Activated CD4-positive, alpha-beta memory T cell treated with anti-CD3 and anti-CD28 coated beads, Interleukin-2, amount 10 ng/mL, durations not matched to agents 7 days and 5 days (primary cell): Measurements from ENCODE around the gene EAF1. TPM values are rescaled to one million over a fixed set of nuclear protein-coding genes. Genes with fewer than 3 reads are reported as not detected.

Source experiments
- CTCF ChIA-PET: fragments of 350-600 bp; sonication (Branson Sonifier 250); formaldehyde crosslinking; loops from one replicate; lab custom pipeline; 2021; ENCODE audit warnings: antibody characterized with exemption, inconsistent platforms; lab: Charles Lee
- POLR2A ChIA-PET: fragments of 350-600 bp; sonication (Branson Sonifier 250); formaldehyde crosslinking; loops from one replicate; lab custom pipeline; 2021; ENCODE audit warnings: antibody characterized with exemption; lab: Charles Lee
- DNase-seq: peaks from one replicate; pipeline ENCODE4 v3.0.0-alpha.2; 2020
- H3K27ac Mint-ChIP-seq: one replicate; pipeline ENCODE4 v1.8.0; 2021; ENCODE audit warnings: mild to moderate bottlenecking, mixed read lengths
- H3K27me3 Mint-ChIP-seq: one replicate; pipeline ENCODE4 v1.8.0; 2021; ENCODE audit warnings: mixed read lengths
- H3K36me3 Mint-ChIP-seq: one replicate; pipeline ENCODE4 v1.8.0; 2021; ENCODE audit warnings: low read depth, mixed read lengths
- H3K4me1 Mint-ChIP-seq: one replicate; pipeline ENCODE4 v1.8.0; 2021; ENCODE audit warnings: mixed read lengths
- H3K4me3 Mint-ChIP-seq: one replicate; pipeline ENCODE4 v1.8.0; 2021; ENCODE audit warnings: mild to moderate bottlenecking, mixed read lengths
- H3K9me3 Mint-ChIP-seq: one replicate; pipeline ENCODE4 v1.8.0; 2021; ENCODE audit warnings: mixed read lengths
- total RNA-seq, 2 experiments: library from RNA; stranded (reverse); gene quantifications; one replicate each; pipeline ENCODE4 v1.2.3, GENCODE V29; 2021

Gene EAF1
- total RNA-seq, 2 experiments from 2014 or later: 31.0 to 33.0 TPM

GRCh38 chr3:15420871-15421270 lies 6.5 kb upstream of the EAF1 start:
- no peak for DNase-seq
- H3K4me1 Mint-ChIP-seq: peaks cover 17% of the 10 kb centered on the region
- POLR2A ChIA-PET: no interaction called here
- no peak overlapping the region for H3K4me3 Mint-ChIP-seq
- CTCF ChIA-PET: no interaction called here
- no peaks in the 10 kb centered on the region for H3K9me3 Mint-ChIP-seq
- no peaks in the 10 kb centered on the region for H3K27me3 Mint-ChIP-seq
- H3K27ac Mint-ChIP-seq: no peak overlapping the region
- peaks cover 39% of the 10 kb centered on the region for H3K36me3 Mint-ChIP-seq

- Mint-ChIP-seq H3K27me3 (no peaks in the 10 kb centered on the region), H3K9me3 (no peaks in the 10 kb centered on the region), H3K27ac (peak overlapping the region; percentile 90), H3K36me3 (peaks cover 63% of the 10 kb centered on the region), H3K4me1 (peaks cover 53% of the 10 kb centered on the region), H3K4me3 (peak overlapping the region; percentile 94)
- no peak for DNase-seq
- ChIA-PET POLR2A (interaction anchor here (0.6 kb wide), 1 partner anchor 130 kb away, joined by 3 read pairs; no protein-coding TSS in a partner anchor), CTCF (interaction anchor here (0.7 to 2.1 kb wide), 3 partner anchors 21 to 159 kb away, joined by 4 to 6 read pairs (median 5); no protein-coding TSS in a partner anchor)
Measured at GRCh38 chr3:15426579-15427118, 749 bp upstream of the EAF1 start.

GRCh38 chr3:15427981-15428380 lies 583 bp downstream of the EAF1 start:
- Mint-ChIP-seq H3K27ac (peak overlapping the region; percentile 90), H3K4me3 (peak overlapping the region; percentile 94), H3K27me3 (no peaks in the 10 kb centered on the region), H3K9me3 (no peaks in the 10 kb centered on the region), H3K36me3 (peaks cover 66% of the 10 kb centered on the region), H3K4me1 (peaks cover 57% of the 10 kb centered on the region)
- ChIA-PET POLR2A (no interaction called here), CTCF (interaction anchor here (1.0 kb wide), 1 partner anchor 129 kb away, joined by 4 read pairs; no protein-coding TSS in a partner anchor)
- no peak for DNase-seq

- ChIA-PET CTCF (interaction anchor here (1.3 kb wide), 1 partner anchor 128 kb away, joined by 7 read pairs; no protein-coding TSS in a partner anchor), POLR2A (interaction anchor here (0.9 kb wide), 1 partner anchor 108 kb away, joined by 3 read pairs; no protein-coding TSS in a partner anchor)
- H3K9me3 Mint-ChIP-seq: no peaks in the 10 kb centered on the region
- DNase-seq: peak; percentile 35
- H3K4me3 Mint-ChIP-seq: peak overlapping the region; percentile 94
- no peaks in the 10 kb centered on the region for H3K27me3 Mint-ChIP-seq
- H3K36me3 Mint-ChIP-seq: peaks cover 70% of the 10 kb centered on the region
- peaks cover 60% of the 10 kb centered on the region for H3K4me1 Mint-ChIP-seq
- peak overlapping the region; percentile 90 for H3K27ac Mint-ChIP-seq
Measured at GRCh38 chr3:15428539-15428938, 1.1 kb downstream of the EAF1 start.

GRCh38 chr3:15429080-15429479 lies 1.7 kb downstream of the EAF1 start:
- H3K4me3 Mint-ChIP-seq: peak overlapping the region; percentile 94
- peak overlapping the region; percentile 90 for H3K27ac Mint-ChIP-seq
- no peak for DNase-seq
- H3K27me3 Mint-ChIP-seq: no peaks in the 10 kb centered on the region
- no peaks in the 10 kb centered on the region for H3K9me3 Mint-ChIP-seq
- ChIA-PET POLR2A (interaction anchor here (0.8 to 0.9 kb wide), 2 partner anchors 107 to 172 kb away, joined by 3 read pairs; no protein-coding TSS in a partner anchor), CTCF (interaction anchor here (1.3 to 1.5 kb wide), 2 partner anchors 126 to 128 kb away, joined by 4 to 7 read pairs; no protein-coding TSS in a partner anchor)
- peaks cover 73% of the 10 kb centered on the region for H3K36me3 Mint-ChIP-seq
- peaks cover 60% of the 10 kb centered on the region for H3K4me1 Mint-ChIP-seq

GRCh38 chr3:15430624-15431023 lies 3.2 kb downstream of the EAF1 start:
- CTCF ChIA-PET: interaction anchor here (0.5 to 1.8 kb wide), 8 partner anchors 78 to 163 kb away, joined by 3 to 7 read pairs (median 4); no protein-coding TSS in a partner anchor
- Mint-ChIP-seq H3K36me3 (peaks cover 77% of the 10 kb centered on the region), H3K27ac (no peak overlapping the region), H3K4me1 (peaks cover 54% of the 10 kb centered on the region), H3K4me3 (no peak overlapping the region), H3K9me3 (no peaks in the 10 kb centered on the region), H3K27me3 (no peaks in the 10 kb centered on the region)
- POLR2A ChIA-PET: interaction anchor here (1.0 kb wide), 2 partner anchors 24 to 225 kb away, joined by 3 read pairs; partner anchors contain the start of gene CAPN7
- no peak for DNase-seq

- POLR2A ChIA-PET: interaction anchor here (1.0 kb wide), 2 partner anchors 25 to 226 kb away, joined by 3 read pairs; partner anchors contain the start of gene CAPN7
- H3K27ac Mint-ChIP-seq: no peak overlapping the region
- H3K9me3 Mint-ChIP-seq: no peaks in the 10 kb centered on the region
- H3K4me1 Mint-ChIP-seq: peaks cover 46% of the 10 kb centered on the region
- CTCF ChIA-PET: interaction anchor here (0.5 to 1.8 kb wide), 4 partner anchors 86 to 164 kb away, joined by 4 to 7 read pairs (median 5); no protein-coding TSS in a partner anchor
- peaks cover 75% of the 10 kb centered on the region for H3K36me3 Mint-ChIP-seq
- H3K27me3 Mint-ChIP-seq: no peaks in the 10 kb centered on the region
- H3K4me3 Mint-ChIP-seq: no peak overlapping the region
- no peak for DNase-seq
Measured at GRCh38 chr3:15431256-15431837, 3.9 kb downstream of the EAF1 start.

GRCh38 chr3:15433531-15433930 lies 6.1 kb downstream of the EAF1 start:
- Mint-ChIP-seq H3K27ac (no peak overlapping the region), H3K36me3 (peaks cover 76% of the 10 kb centered on the region), H3K4me3 (no peak overlapping the region), H3K9me3 (no peaks in the 10 kb centered on the region), H3K4me1 (peaks cover 37% of the 10 kb centered on the region), H3K27me3 (no peaks in the 10 kb centered on the region)
- ChIA-PET POLR2A (interaction anchor here (1.2 kb wide), 1 partner anchor 125 kb away, joined by 4 read pairs; no protein-coding TSS in a partner anchor), CTCF (interaction anchor here (1.9 kb wide), 1 partner anchor 28 kb away, joined by 5 read pairs; no protein-coding TSS in a partner anchor)
- DNase-seq: no peak

GRCh38 chr3:15434756-15435155 lies 7.4 kb downstream of the EAF1 start:
- DNase-seq: no peak
- POLR2A ChIA-PET: interaction anchor here (1.1 to 1.2 kb wide), 3 partner anchors 14 to 123 kb away, joined by 3 to 4 read pairs (median 4); no protein-coding TSS in a partner anchor
- no peak overlapping the region for H3K27ac Mint-ChIP-seq
- no peaks in the 10 kb centered on the region for H3K27me3 Mint-ChIP-seq
- CTCF ChIA-PET: interaction anchor here (1.9 kb wide), 1 partner anchor 30 kb away, joined by 5 read pairs; no protein-coding TSS in a partner anchor
- H3K9me3 Mint-ChIP-seq: no peaks in the 10 kb centered on the region
- peaks cover 34% of the 10 kb centered on the region for H3K4me1 Mint-ChIP-seq
- peaks cover 83% of the 10 kb centered on the region for H3K36me3 Mint-ChIP-seq
- no peak overlapping the region for H3K4me3 Mint-ChIP-seq

- no peak for DNase-seq
- H3K4me1 Mint-ChIP-seq: peaks cover 34% of the 10 kb centered on the region
- POLR2A ChIA-PET: no interaction called here
- H3K9me3 Mint-ChIP-seq: no peaks in the 10 kb centered on the region
- H3K36me3 Mint-ChIP-seq: peaks cover 87% of the 10 kb centered on the region
- no peak overlapping the region for H3K27ac Mint-ChIP-seq
- CTCF ChIA-PET: no interaction called here
- H3K4me3 Mint-ChIP-seq: no peak overlapping the region
- H3K27me3 Mint-ChIP-seq: no peaks in the 10 kb centered on the region
Measured at GRCh38 chr3:15436246-15436645, 8.8 kb downstream of the EAF1 start.

GRCh38 chr3:15438983-15439382 lies 11.6 kb downstream of the EAF1 start:
- Mint-ChIP-seq H3K27me3 (no peaks in the 10 kb centered on the region), H3K27ac (no peak overlapping the region), H3K4me3 (no peak overlapping the region), H3K9me3 (no peaks in the 10 kb centered on the region), H3K4me1 (peaks cover 24% of the 10 kb centered on the region), H3K36me3 (peaks cover 93% of the 10 kb centered on the region)
- POLR2A ChIA-PET: no interaction called here
- no peak for DNase-seq
- CTCF ChIA-PET: no interaction called here

GRCh38 chr3:15439476-15439875 lies 12.1 kb downstream of the EAF1 start:
- ChIA-PET CTCF (no interaction called here), POLR2A (no interaction called here)
- Mint-ChIP-seq H3K4me3 (no peak overlapping the region), H3K4me1 (peaks cover 24% of the 10 kb centered on the region), H3K27me3 (no peaks in the 10 kb centered on the region), H3K36me3 (peaks cover 93% of the 10 kb centered on the region), H3K9me3 (no peaks in the 10 kb centered on the region), H3K27ac (no peak overlapping the region)
- no peak for DNase-seq

- peaks cover 23% of the 10 kb centered on the region for H3K4me1 Mint-ChIP-seq
- peak overlapping the region; percentile 1 for H3K27ac Mint-ChIP-seq
- ChIA-PET POLR2A (no interaction called here), CTCF (no interaction called here)
- no peaks in the 10 kb centered on the region for H3K27me3 Mint-ChIP-seq
- no peak overlapping the region for H3K4me3 Mint-ChIP-seq
- H3K36me3 Mint-ChIP-seq: peaks cover 84% of the 10 kb centered on the region
- DNase-seq: no peak
- H3K9me3 Mint-ChIP-seq: no peaks in the 10 kb centered on the region
Measured at GRCh38 chr3:15440891-15441290, 13.5 kb downstream of the EAF1 start.
